GM19467 (cell line): Measurements from ENCODE around the gene ZNF648.
"Not testable (repeated sequence)": the region's sequence is repeated elsewhere in the genome, so short reads cannot be mapped to it uniquely, and the experiment has no call there.

Experiments used
- ATAC-seq: cut with Tn5 transposase; IDR thresholded peaks from one replicate; pipeline ENCODE4 v1.9.1; 2021; ENCODE audit warnings: mild to moderate bottlenecking, moderate library complexity; ENCODE audit not compliant: unreplicated experiment

Gene ZNF648

GRCh38 chr1:182061594-182061993, at the start of gene ZNF648:
Gene ZNF648, minus strand, starts transcription at chr1:182061712. Its CDS starts 3,702 bp downstream, at chr1:182058010.
- ATAC-seq = no peak

GRCh38 chr1:182110635-182111034, 49.1 kb upstream of the ZNF648 start:
- ATAC-seq = no peak

- ATAC-seq = no peak
These were observed 48.3 kb upstream of the ZNF648 start for GRCh38 chr1:182109771-182110170.

- ATAC-seq = no peak
These were observed 45.7 kb upstream of the ZNF648 start for GRCh38 chr1:182107209-182107608.

- no peak for ATAC-seq
These were observed 40.5 kb upstream of the ZNF648 start for GRCh38 chr1:182102043-182102416.

- no peak for ATAC-seq
These were observed 40.0 kb upstream of the ZNF648 start for GRCh38 chr1:182101415-182102042.

GRCh38 chr1:182098301-182098700, 36.8 kb upstream of the ZNF648 start:
- no peak for ATAC-seq

- no peak for ATAC-seq
These were observed 34.4 kb upstream of the ZNF648 start for GRCh38 chr1:182095946-182096345.

GRCh38 chr1:182094514-182095005, 33.0 kb upstream of the ZNF648 start:
- not testable (repeated sequence) for ATAC-seq

- no peak for ATAC-seq
These were observed 32.3 kb upstream of the ZNF648 start for GRCh38 chr1:182093781-182094180.

- no peak for ATAC-seq
These were observed 30.8 kb upstream of the ZNF648 start for GRCh38 chr1:182092336-182092735.

- ATAC-seq = no peak
These were observed 29.6 kb upstream of the ZNF648 start for GRCh38 chr1:182091083-182091482.

GRCh38 chr1:182087719-182088350, 26.3 kb upstream of the ZNF648 start:
- no peak for ATAC-seq

- ATAC-seq = no peak
These were observed 25.8 kb upstream of the ZNF648 start for GRCh38 chr1:182087304-182087703.

GRCh38 chr1:182086620-182087019, 25.1 kb upstream of the ZNF648 start:
- no peak for ATAC-seq

GRCh38 chr1:182086136-182086535, 24.6 kb upstream of the ZNF648 start:
- no peak for ATAC-seq

GRCh38 chr1:182085726-182086125, 24.2 kb upstream of the ZNF648 start:
- no peak for ATAC-seq

GRCh38 chr1:182084487-182085316, 23.2 kb upstream of the ZNF648 start:
- peak; percentile 62 for ATAC-seq

GRCh38 chr1:182083851-182084486, 22.5 kb upstream of the ZNF648 start:
- no peak for ATAC-seq

- ATAC-seq = no peak
These were observed 19.6 kb upstream of the ZNF648 start for GRCh38 chr1:182080955-182081582.

GRCh38 chr1:182080040-182080439, 18.5 kb upstream of the ZNF648 start:
- ATAC-seq = no peak
